SJCRH30 (cell line): ENCODE results near the gene ARAP1. TPM values are rescaled to one million over a fixed set of nuclear protein-coding genes. Genes with fewer than 3 reads are reported as not detected.

Source experiments
- DNase-seq, 2 experiments: peaks; one replicate each; pipeline ENCODE4 v3.0.0-alpha.2; 2015 to 2020
- H3K27ac ChIP-seq: fragments of 250-450 bp; sonication (Bioruptor Pico); 2 replicates; pipeline ENCODE4 v1.5.1; 2020; ENCODE audit warnings: mild to moderate bottlenecking, moderate library complexity
- H3K27me3 ChIP-seq: fragments of 250-450 bp; sonication (Bioruptor Pico); 2 replicates; pipeline ENCODE4 v1.5.1; 2020; ENCODE audit warnings: mild to moderate bottlenecking, moderate library complexity
- H3K36me3 ChIP-seq: fragments of 250-450 bp; sonication (Bioruptor Pico); 2 replicates; pipeline ENCODE4 v1.5.1; 2020; ENCODE audit warnings: mild to moderate bottlenecking, moderate library complexity
- H3K4me1 ChIP-seq: fragments of 250-450 bp; sonication (Bioruptor Pico); 2 replicates; pipeline ENCODE4 v1.5.1; 2020; ENCODE audit warnings: mild to moderate bottlenecking, moderate library complexity
- H3K4me3 ChIP-seq: fragments of 250-450 bp; sonication (Bioruptor Pico); 2 replicates; pipeline ENCODE4 v1.5.1; 2020; ENCODE audit warnings: mild to moderate bottlenecking, moderate library complexity
- H3K9me3 ChIP-seq: fragments of 250-450 bp; sonication (Bioruptor Pico); replicated peaks from 2 replicates; pipeline ENCODE4 v1.5.1; 2020; ENCODE audit warnings: mild to moderate bottlenecking, moderate library complexity
- total RNA-seq: library from RNA; depleted of rRNA; stranded (reverse); fragments of >200 nt; shearing (Covaris generic); gene quantifications from 2 replicates; pipeline ENCODE4 v1.2.3, GENCODE V29; 2014

Gene ARAP1
- total RNA-seq, 1 experiment from 2014 or later = 19.0 TPM

DNA sequence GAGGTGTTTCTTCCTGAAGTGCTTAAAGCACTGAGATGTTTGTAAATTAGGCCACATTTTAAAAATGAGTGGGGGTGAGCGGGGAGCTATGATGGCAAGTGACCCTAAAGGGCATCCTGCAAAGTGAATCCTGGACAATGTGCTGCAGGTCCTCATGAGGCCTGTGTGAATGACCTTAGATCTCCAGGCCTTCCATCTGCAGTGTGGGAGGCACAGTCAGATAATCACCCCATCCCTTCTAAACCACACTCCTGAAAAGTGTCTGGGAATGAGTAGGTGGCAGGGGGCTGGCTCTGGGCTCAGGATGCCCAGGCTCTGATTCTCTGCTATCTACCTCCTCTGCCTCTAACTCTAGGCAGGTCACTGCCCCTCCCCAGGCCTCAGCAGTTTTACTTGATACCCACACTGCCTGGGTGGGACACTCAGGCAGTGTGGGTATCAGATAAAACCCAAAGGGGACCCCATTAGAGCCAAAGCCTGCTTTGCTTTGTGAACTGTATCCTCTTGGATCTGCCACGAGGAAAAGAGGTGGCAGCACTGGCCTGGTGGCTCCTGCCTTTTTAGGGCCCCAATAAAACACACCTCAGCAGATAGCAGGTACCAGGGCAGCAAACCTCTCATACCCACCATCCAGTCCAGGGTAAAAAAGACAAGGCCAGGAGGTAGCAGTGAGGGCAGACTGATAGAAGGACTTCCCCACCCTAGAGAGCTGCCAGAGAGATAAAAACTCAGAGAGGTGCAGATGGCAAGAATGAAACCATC is 31.1 kb upstream of the ARAP1 start:
- no peak for DNase-seq
- Histone ChIP-seq H3K27ac (no peak overlapping the region), H3K4me3 (no peak overlapping the region), H3K4me1 (0 out of 2 replicates have a peak, but pooled peaks cover 2% of the 10 kb centered on the region), H3K27me3 (no peaks in the 10 kb centered on the region), H3K36me3 (no peaks in the 10 kb centered on the region), H3K9me3 (no peaks in the 10 kb centered on the region)

DNA sequence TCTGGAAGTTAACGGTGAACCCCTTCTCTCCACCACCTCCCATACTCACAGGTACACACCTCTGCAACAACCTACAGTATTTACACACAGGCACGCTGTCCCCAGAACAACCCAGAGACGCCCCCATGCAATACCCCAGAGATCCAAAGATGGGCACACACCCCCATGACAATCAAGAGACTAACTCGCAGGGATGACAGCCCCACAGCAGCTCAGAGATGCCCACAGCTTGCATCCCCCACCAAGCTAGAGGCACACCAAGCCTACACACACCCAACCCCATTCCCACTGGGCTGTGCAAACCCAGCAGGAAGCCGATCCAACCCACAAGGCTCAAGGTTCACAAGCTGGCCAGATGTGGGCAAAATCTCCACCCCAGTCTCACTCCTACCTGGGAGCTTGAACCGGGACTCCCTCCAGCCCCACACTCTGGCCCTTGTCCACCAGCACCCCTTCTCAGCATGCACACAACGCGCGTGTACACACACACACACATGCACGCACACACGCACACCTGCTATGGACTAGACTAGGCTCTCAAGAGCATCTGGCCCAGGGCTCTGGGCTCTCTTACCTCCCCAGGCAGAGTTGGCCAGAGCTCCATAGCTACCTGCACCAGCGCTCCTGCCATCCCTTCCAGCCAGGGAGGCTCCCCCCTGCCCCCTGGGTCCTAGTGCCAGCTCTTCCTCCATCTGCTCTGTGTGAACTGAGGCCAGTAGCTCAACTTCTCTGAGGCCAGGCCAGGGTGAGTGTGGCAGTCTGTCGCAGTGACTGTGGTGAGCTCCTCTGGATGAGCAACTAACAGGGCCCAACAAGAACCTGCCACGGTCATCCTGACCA is 30.1 kb upstream of the ARAP1 start:
- Histone ChIP-seq H3K27me3 (no peaks in the 10 kb centered on the region), H3K27ac (no peak overlapping the region), H3K4me1 (0 out of 2 replicates have a peak, but pooled peaks cover 2% of the 10 kb centered on the region), H3K4me3 (peak overlapping the region; percentile 52), H3K9me3 (no peaks in the 10 kb centered on the region), H3K36me3 (no peaks in the 10 kb centered on the region)
- DNase-seq = no peak

- no peaks in the 10 kb centered on the region for H3K36me3 ChIP-seq
- DNase-seq = peak in 1 of 2 experiments; percentile 44
- no peak overlapping the region for H3K27ac ChIP-seq
- H3K4me1 ChIP-seq = peaks cover 5% of the 10 kb centered on the region; the same call in 1 of the 2 replicates
- peak overlapping the region; percentile 52 for H3K4me3 ChIP-seq
- H3K9me3 ChIP-seq = no peaks in the 10 kb centered on the region
- H3K27me3 ChIP-seq = no peaks in the 10 kb centered on the region
Observed at GRCh38 chr11:72781313-72782080, 29.3 kb upstream of the ARAP1 start.

- peaks cover 5% of the 10 kb centered on the region; the same call in 1 of the 2 replicates for H3K4me1 ChIP-seq
- H3K4me3 ChIP-seq = peak overlapping the region; percentile 52
- DNase-seq = no peak
- no peaks in the 10 kb centered on the region for H3K27me3 ChIP-seq
- no peaks in the 10 kb centered on the region for H3K36me3 ChIP-seq
- H3K9me3 ChIP-seq = no peaks in the 10 kb centered on the region
- H3K27ac ChIP-seq = no peak overlapping the region
Observed at GRCh38 chr11:72781063-72781312, 28.8 kb upstream of the ARAP1 start.

DNA sequence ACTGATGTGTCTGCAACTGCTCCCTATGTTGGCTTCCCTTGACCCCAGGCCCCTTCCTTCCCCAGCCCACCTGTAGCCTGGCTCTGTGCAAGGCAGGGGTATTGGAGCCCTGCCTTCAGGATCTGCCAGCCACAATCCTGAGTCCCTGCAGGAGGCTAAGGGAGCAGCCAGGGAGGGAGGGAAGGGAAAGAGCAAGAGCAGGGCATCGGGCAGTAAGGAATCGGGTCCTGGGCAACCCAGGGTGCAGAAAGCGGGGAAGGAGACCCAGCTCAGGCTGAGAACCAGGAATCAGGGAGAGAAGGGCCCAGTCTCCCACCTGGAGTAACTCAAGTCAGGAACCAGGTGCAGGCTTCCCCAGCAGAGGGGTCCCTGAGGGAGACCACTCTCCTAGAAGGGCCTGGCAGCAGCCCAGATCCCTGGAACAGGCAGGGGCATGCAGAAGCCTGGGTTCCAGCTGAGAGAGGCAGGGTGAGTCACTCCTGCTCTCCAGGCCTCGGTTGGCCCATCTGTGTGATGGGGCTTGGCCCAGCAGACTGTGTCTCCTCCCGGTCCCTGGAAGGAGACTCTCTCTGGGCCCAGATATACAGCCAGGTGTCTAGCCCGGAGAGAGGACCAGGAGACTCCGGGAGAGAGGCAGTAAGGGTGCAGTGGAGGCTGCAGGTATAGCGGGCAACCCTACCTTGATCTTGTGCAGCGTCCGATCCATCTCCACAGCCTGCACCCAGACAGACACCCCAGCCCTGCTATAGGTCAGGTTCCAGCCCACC is 28.3 kb upstream of the ARAP1 start:
- H3K36me3 ChIP-seq = no peaks in the 10 kb centered on the region
- no peaks in the 10 kb centered on the region for H3K27me3 ChIP-seq
- peaks cover 5% of the 10 kb centered on the region; the same call in 1 of the 2 replicates for H3K4me1 ChIP-seq
- no peak overlapping the region for H3K27ac ChIP-seq
- no peaks in the 10 kb centered on the region for H3K9me3 ChIP-seq
- DNase-seq = no peak
- H3K4me3 ChIP-seq = no peak overlapping the region

- H3K4me1 ChIP-seq = peaks cover 5% of the 10 kb centered on the region; the same call in 1 of the 2 replicates
- no peak for DNase-seq
- no peak overlapping the region for H3K4me3 ChIP-seq
Observed at GRCh38 chr11:72779495-72780128, 27.4 kb upstream of the ARAP1 start.

DNA sequence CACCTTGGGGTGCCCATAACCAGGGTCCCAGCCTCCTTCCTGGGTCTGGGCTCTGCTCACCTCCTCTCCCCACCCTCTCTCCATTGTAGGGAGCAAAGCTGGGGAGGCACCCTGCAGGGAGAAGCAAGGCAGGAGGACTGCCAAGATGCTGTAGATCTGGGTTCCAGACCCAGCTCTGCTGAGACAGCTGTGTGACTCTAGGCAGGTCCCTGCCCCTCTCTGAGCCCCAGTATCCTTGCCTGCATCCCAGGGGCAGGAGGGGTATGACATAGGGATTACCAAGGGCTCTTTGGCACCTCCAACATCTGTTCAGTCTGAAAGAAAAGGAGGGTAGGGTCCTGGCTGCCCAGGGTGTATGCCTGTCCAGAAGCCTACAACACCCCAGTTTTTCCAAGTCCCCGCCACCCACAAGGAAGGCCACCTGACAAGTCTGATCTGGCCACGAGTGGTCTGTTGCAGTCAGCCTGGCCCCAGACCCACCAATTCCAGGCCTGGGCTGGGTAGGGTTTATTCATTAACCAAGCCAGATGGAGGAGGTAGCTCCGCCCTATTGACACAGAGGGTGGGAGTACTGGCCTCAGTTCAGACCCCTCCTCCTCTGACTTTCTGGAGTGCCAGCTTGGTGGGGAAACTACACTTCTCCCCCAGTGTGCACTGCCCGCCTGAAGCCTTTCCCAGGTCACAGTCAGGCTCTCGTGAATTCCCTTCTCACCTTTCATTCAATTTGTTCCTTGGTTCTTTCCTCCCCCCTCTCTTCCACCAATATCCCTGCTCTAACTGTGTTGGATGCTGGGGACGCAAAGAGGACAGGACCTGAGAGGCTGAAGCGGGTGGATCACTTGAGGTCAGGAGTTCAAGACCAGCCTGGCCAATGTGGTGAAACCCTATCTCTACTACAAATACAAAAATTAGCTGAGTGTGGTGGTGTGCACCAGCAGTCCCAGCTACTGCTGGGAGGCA is 26.6 kb upstream of the ARAP1 start:
- DNase-seq = no peak
- Histone ChIP-seq H3K9me3 (no peaks in the 10 kb centered on the region), H3K4me3 (no peak overlapping the region), H3K36me3 (no peaks in the 10 kb centered on the region), H3K4me1 (peaks cover 8% of the 10 kb centered on the region), H3K27me3 (no peaks in the 10 kb centered on the region), H3K27ac (no peak overlapping the region)

More at GRCh38 chr11:72779495-72780128, 27.4 kb upstream of the ARAP1 start:
- Histone ChIP-seq H3K27ac (no peak overlapping the region), H3K27me3 (no peaks in the 10 kb centered on the region), H3K9me3 (no peaks in the 10 kb centered on the region), H3K36me3 (no peaks in the 10 kb centered on the region)

- no peak overlapping the region for H3K27ac ChIP-seq
- H3K27me3 ChIP-seq = no peaks in the 10 kb centered on the region
- no peak for DNase-seq
- peaks cover 15% of the 10 kb centered on the region for H3K4me1 ChIP-seq
- H3K4me3 ChIP-seq = no peak overlapping the region
- no peaks in the 10 kb centered on the region for H3K9me3 ChIP-seq
- H3K36me3 ChIP-seq = no peaks in the 10 kb centered on the region
Observed at GRCh38 chr11:72777755-72778278, 25.6 kb upstream of the ARAP1 start.

GRCh38 chr11:72776844-72777754 is 24.9 kb upstream of the ARAP1 start:
- H3K9me3 ChIP-seq = no peaks in the 10 kb centered on the region
- DNase-seq = no peak
- H3K27me3 ChIP-seq = no peaks in the 10 kb centered on the region
- no peak overlapping the region for H3K27ac ChIP-seq
- no peak overlapping the region for H3K4me3 ChIP-seq
- H3K36me3 ChIP-seq = no peaks in the 10 kb centered on the region
- H3K4me1 ChIP-seq = peaks cover 20% of the 10 kb centered on the region

DNA sequence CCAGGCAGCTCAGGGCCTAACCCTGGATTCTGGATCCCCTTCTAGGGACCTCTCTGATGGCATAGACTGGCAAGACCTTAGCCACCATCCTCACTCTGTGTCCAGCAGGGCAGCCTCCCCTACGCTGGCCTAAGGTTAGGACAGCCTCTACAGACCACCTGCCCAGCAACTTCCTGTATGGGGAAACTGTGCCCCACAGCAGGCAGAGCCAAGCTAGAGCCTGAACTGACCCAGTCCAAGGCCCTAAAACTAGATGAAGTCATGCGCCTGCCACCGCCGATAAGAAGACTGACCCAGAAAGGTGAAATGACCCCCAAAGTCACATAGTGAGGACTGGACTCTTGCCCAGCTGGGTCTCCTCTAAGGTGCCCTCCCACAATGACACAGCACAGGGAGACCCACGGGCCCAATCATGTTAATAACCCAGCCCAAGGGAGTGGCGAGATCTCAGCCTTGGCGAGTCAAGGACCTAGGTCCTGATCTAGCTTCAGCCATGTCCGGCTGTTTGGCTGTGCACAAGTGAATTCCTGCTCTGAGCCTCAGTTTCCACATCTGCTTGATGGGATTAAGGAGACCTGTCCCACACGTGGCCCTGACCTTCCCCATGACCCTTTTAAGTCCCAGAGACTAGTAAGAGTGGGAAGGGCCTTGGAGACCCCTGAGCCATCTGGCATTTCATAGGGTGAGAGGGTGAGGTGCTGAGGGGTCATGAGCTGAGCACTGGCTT is 24.1 kb upstream of the ARAP1 start:
- Histone ChIP-seq H3K36me3 (no peaks in the 10 kb centered on the region), H3K4me3 (no peak overlapping the region)

GRCh38 chr11:72775288-72776110 is 23.3 kb upstream of the ARAP1 start:
- DNase-seq = no peak
- H3K9me3 ChIP-seq = no peaks in the 10 kb centered on the region
- H3K36me3 ChIP-seq = no peaks in the 10 kb centered on the region
- H3K27me3 ChIP-seq = no peaks in the 10 kb centered on the region
- peaks cover 20% of the 10 kb centered on the region for H3K4me1 ChIP-seq
- H3K27ac ChIP-seq = no peak overlapping the region
- no peak overlapping the region for H3K4me3 ChIP-seq

More for the DNA sequence above, 24.1 kb upstream of the ARAP1 start:
- peaks cover 20% of the 10 kb centered on the region for H3K4me1 ChIP-seq
- H3K27ac ChIP-seq = no peak overlapping the region
- H3K27me3 ChIP-seq = no peaks in the 10 kb centered on the region
- DNase-seq = no peak
- no peaks in the 10 kb centered on the region for H3K9me3 ChIP-seq
